DND-41 (cell line): ENCODE results near the gene DAB1.

Source experiments
- ATAC-seq: fragments of 200-7000 bp; cut with Tn5 transposase; 3 replicates; pipeline ENCODE4 v1.9.1; 2021; ENCODE audit warnings: low read depth; ENCODE audit not compliant: insufficient read depth
- DNase-seq: peaks from one replicate; pipeline ENCODE4 v3.0.0-alpha.2; 2020
- H2AFZ ChIP-seq: 2 replicates; pipeline ENCODE4 v1.6.0; 2012; ENCODE audit warnings: low read depth, low read length
- H3K27ac ChIP-seq: 2 replicates; pipeline ENCODE4 v1.5.1; 2012; ENCODE audit warnings: low read length, inconsistent platforms
- H3K27me3 ChIP-seq: fragments of 200-600 bp; sonication (generic); 2 replicates; pipeline ENCODE4 v1.6.0; 2012; ENCODE audit warnings: low read length, mild to moderate bottlenecking, inconsistent platforms; ENCODE audit not compliant: insufficient read depth, poor library complexity
- H3K36me3 ChIP-seq: 2 replicates; pipeline ENCODE4 v1.5.1; 2012; ENCODE audit warnings: low read length, inconsistent platforms; ENCODE audit not compliant: insufficient read depth
- H3K4me1 ChIP-seq: 2 replicates; pipeline ENCODE4 v1.5.1; 2012; ENCODE audit warnings: mild to moderate bottlenecking, low read length; ENCODE audit not compliant: insufficient read depth
- H3K4me2 ChIP-seq: 2 replicates; pipeline ENCODE4 v1.6.0; 2012; ENCODE audit warnings: mild to moderate bottlenecking, moderate library complexity, low read length, inconsistent platforms; ENCODE audit not compliant: insufficient read depth
- H3K4me3 ChIP-seq, 2 experiments: fragments of 200-600 bp in 1 of 2; shearing (Covaris generic) in 1 of 2; 2 replicates each; pipeline ENCODE4 v1.5.1; 2012 to 2016; ENCODE audit warnings: inconsistent platforms in 2 of 2, low read length in 2 of 2, mild to moderate bottlenecking in 2 of 2, low read depth in 1 of 2, moderate library complexity in 1 of 2
- H3K79me2 ChIP-seq: 2 replicates; pipeline ENCODE4 v1.6.0; 2012; ENCODE audit warnings: low read length, inconsistent platforms; ENCODE audit not compliant: insufficient read depth
- H3K9ac ChIP-seq: 2 replicates; pipeline ENCODE4 v1.6.0; 2012; ENCODE audit warnings: low read depth, mild to moderate bottlenecking, inconsistent platforms, low read length, moderate library complexity
- H3K9me3 ChIP-seq: 2 replicates; pipeline ENCODE4 v1.5.1; 2012; ENCODE audit warnings: low read length, moderate library complexity, mild to moderate bottlenecking, inconsistent platforms; ENCODE audit not compliant: insufficient read depth, severe bottlenecking
- H4K20me1 ChIP-seq: 2 replicates; pipeline ENCODE4 v1.6.0; 2012; ENCODE audit warnings: low read length; ENCODE audit not compliant: insufficient read depth
- EZH2 ChIP-seq: IDR thresholded peaks from 3 replicates; pipeline ENCODE4 v1.6.1; 2012; ENCODE audit warnings: borderline replicate concordance, low read depth, mild to moderate bottlenecking, moderate library complexity, low read length, inconsistent platforms; ENCODE audit not compliant: severe bottlenecking
- TF ChIP-seq, protein P1 (sequence below): IDR thresholded peaks from 2 replicates; pipeline ENCODE4 v1.5.1; 2012; ENCODE audit warnings: borderline replicate concordance, low read length, moderate library complexity, mild to moderate bottlenecking; ENCODE audit not compliant: poor library complexity, severe bottlenecking; ENCODE audit errors: extremely low read depth

The DAB1 gene

DNA sequence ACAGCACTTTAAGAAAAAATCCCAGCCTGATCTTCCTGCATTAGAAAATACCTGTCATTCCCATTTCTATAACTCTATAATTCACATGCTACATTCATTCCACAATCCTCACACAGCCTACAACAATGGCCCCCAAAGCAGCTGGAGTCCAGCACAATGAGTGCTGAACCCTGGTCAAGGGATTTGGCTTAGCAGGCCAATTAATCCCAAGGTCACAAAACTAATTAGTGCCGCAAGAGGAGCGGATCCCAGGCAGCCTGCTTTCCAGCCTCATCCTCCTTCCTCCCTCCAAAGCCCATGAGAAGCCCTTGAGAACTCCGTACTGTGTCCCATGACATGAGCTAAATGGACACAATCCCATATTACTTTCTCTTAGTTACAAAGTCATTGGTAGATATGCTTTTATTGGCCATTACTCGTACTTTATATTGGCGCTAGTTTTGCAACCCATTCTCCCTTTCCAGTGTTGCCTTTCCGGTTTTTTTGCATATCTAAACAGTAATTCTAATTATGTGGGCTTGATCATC lies 94.8 kb downstream of the DAB1 start:
- no peaks in the 10 kb centered on the region for H3K79me2 ChIP-seq
- H3K27me3 ChIP-seq = no peaks in the 10 kb centered on the region
- no peak overlapping the region for H3K27ac ChIP-seq
- ATAC-seq (no peak), DNase-seq (no peak)
- H3K9ac ChIP-seq = no peak overlapping the region
- H3K36me3 ChIP-seq = no peaks in the 10 kb centered on the region
- H2AFZ ChIP-seq = no peak overlapping the region
- no peak overlapping the region for H3K4me3 ChIP-seq
- TF ChIP-seq, protein P1, sequence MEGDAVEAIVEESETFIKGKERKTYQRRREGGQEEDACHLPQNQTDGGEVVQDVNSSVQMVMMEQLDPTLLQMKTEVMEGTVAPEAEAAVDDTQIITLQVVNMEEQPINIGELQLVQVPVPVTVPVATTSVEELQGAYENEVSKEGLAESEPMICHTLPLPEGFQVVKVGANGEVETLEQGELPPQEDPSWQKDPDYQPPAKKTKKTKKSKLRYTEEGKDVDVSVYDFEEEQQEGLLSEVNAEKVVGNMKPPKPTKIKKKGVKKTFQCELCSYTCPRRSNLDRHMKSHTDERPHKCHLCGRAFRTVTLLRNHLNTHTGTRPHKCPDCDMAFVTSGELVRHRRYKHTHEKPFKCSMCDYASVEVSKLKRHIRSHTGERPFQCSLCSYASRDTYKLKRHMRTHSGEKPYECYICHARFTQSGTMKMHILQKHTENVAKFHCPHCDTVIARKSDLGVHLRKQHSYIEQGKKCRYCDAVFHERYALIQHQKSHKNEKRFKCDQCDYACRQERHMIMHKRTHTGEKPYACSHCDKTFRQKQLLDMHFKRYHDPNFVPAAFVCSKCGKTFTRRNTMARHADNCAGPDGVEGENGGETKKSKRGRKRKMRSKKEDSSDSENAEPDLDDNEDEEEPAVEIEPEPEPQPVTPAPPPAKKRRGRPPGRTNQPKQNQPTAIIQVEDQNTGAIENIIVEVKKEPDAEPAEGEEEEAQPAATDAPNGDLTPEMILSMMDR = no peak
- no peak overlapping the region for H3K4me2 ChIP-seq
- no peaks in the 10 kb centered on the region for H3K4me1 ChIP-seq
- no peaks in the 10 kb centered on the region for H4K20me1 ChIP-seq
- no peaks in the 10 kb centered on the region for H3K9me3 ChIP-seq

DNA sequence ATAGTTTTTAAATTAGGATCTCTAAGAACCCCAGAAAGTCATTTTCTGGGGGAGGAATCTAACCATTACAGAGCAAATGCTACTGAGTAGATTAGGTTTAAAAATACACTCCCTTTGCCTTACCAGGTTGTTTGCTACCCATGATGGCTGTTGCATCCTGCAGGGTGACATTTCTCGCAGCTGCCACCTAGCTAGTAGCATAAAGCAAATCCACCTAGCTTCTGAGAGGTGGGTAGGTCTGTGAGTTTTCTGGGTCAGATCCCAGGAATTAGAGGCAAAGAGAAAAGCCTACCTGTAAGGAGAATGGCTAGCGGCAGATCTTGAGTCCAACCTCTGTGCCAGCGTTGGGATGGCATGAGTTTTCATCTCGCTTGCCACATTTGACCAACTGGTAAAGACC lies 95.9 kb downstream of the DAB1 start:
- Histone ChIP-seq H3K4me3 (no peak overlapping the region), H3K4me2 (no peak overlapping the region), H3K27ac (no peak overlapping the region), H3K79me2 (no peaks in the 10 kb centered on the region), H3K27me3 (no peaks in the 10 kb centered on the region), H2AFZ (no peak overlapping the region), H3K9ac (no peak overlapping the region), H3K4me1 (no peaks in the 10 kb centered on the region), H3K9me3 (no peaks in the 10 kb centered on the region), H4K20me1 (no peaks in the 10 kb centered on the region), H3K36me3 (no peaks in the 10 kb centered on the region)
- ATAC-seq (no peak), DNase-seq (no peak)
- TF ChIP-seq, protein P1 = no peak
- no peak for TF ChIP-seq EZH2

DNA sequence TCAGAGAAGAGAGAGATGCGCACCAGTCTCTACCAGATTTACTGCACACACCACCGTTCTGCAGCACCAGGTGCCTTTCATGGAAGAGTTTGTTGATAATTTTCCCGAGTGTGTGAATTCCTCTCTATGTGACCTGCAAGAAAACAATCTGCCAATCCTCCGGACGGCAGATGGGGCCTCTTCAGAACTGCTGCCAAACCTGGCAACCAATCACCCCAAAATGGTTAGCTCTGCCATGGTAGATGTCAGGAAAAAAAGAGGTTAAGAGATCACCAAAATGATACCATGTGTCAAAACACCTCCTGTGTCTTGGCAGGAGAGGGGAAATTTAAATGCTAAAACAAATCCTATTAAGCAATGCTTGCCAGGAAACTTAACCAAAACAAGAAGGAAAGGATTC lies 96.5 kb downstream of the DAB1 start:
- Histone ChIP-seq H3K27me3 (no peaks in the 10 kb centered on the region), H3K9me3 (no peaks in the 10 kb centered on the region), H3K79me2 (no peaks in the 10 kb centered on the region), H4K20me1 (no peaks in the 10 kb centered on the region), H3K4me2 (no peak overlapping the region), H3K36me3 (no peaks in the 10 kb centered on the region), H3K9ac (no peak overlapping the region), H3K4me3 (no peak overlapping the region), H3K27ac (no peak overlapping the region), H2AFZ (no peak overlapping the region), H3K4me1 (no peaks in the 10 kb centered on the region)
- ATAC-seq (no peak), DNase-seq (no peak)
- TF ChIP-seq EZH2 = no peak
- TF ChIP-seq, protein P1 = no peak

DNA sequence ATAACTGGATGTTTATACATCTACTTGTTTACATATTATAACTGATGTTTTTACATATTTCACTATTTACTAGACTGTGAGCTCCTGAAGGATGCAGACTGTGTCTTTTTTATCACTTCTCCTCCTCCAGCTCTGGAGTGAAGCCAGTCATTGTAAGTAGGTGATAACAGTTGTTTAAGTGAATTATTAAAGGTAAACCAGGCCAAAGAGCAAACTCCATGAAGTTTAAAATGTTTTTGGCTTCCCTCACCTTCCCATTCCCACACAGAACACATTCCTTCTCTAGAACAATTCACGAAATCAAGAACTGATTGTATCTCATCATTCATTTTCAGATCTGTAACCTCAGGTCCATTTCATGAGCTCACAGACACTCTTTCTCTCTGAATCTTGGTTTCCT lies 98.3 kb downstream of the DAB1 start:
- H3K9ac ChIP-seq = no peak overlapping the region
- DNase-seq (no peak), ATAC-seq (no peak)
- no peaks in the 10 kb centered on the region for H3K4me1 ChIP-seq
- TF ChIP-seq EZH2 = no peak
- TF ChIP-seq, protein P1 = no peak
- no peak overlapping the region for H3K4me2 ChIP-seq
- no peaks in the 10 kb centered on the region for H3K9me3 ChIP-seq
- no peak overlapping the region for H3K4me3 ChIP-seq
- no peaks in the 10 kb centered on the region for H3K27me3 ChIP-seq
- no peak overlapping the region for H2AFZ ChIP-seq
- H3K79me2 ChIP-seq = no peaks in the 10 kb centered on the region
- no peak overlapping the region for H3K27ac ChIP-seq
- no peaks in the 10 kb centered on the region for H4K20me1 ChIP-seq
- H3K36me3 ChIP-seq = no peaks in the 10 kb centered on the region
